Heart left ventricle (tissue), 16 donors: ENCODE results near the gene SLC38A10. TPM values are rescaled to one million over a fixed set of nuclear protein-coding genes. Genes with fewer than 3 reads are reported as not detected.

Experiments
- ATAC-seq, 4 donors: fragments of 200-7000 bp; cut with Tn5 transposase; one replicate each; pipeline ENCODE4 v1.9.1; 2020 to 2022; ENCODE audit warnings: moderate library complexity in 4 of 4, mild to moderate bottlenecking in 3 of 4, moderate number of reproducible peaks in 1 of 4
- DNase-seq, 5 donors: peaks; one replicate each; pipeline ENCODE4 v3.0.0-alpha.2; 2020
- H3K27ac ChIP-seq, 12 donors: fragments of 200-600 bp; sonication (generic) in 4 of 12; one replicate each; pipeline versions ENCODE4 v1.5.0 to v1.8.0; 2016 to 2022; ENCODE audit warnings: mild to moderate bottlenecking in 2 of 12
- H3K27me3 ChIP-seq, 9 donors: fragments of 200-600 bp; sonication (generic) in 2 of 9; one replicate each; pipeline versions ENCODE4 v1.5.1 to v1.8.0; 2016 to 2022; ENCODE audit warnings: mild to moderate bottlenecking in 3 of 9
- H3K36me3 ChIP-seq, 9 donors: fragments of 200-600 bp; sonication (generic) in 2 of 9; one replicate each; pipeline versions ENCODE4 v1.5.0 to v1.8.0; 2018 to 2022; ENCODE audit warnings: mild to moderate bottlenecking in 2 of 9
- H3K4me1 ChIP-seq, 12 donors: fragments of 200-600 bp; sonication (generic) in 4 of 12; one replicate each; pipeline versions ENCODE4 v1.5.0 to v1.8.0; 2016 to 2022; ENCODE audit warnings: mild to moderate bottlenecking in 3 of 12
- H3K4me3 ChIP-seq, 12 donors: fragments of 200-600 bp; sonication (generic) in 4 of 12; one replicate each; pipeline versions ENCODE4 v1.5.0 to v1.8.0; 2017 to 2022; ENCODE audit warnings: mild to moderate bottlenecking in 9 of 12, moderate library complexity in 4 of 12
- H3K9me3 ChIP-seq, 12 donors: fragments of 200-600 bp; sonication (generic) in 4 of 12; one replicate each; pipeline versions ENCODE4 v1.5.0 to v1.8.0; 2016 to 2022; ENCODE audit warnings: mild to moderate bottlenecking in 1 of 12
- CTCF ChIP-seq, 12 donors: fragments of 200-600 bp; sonication (generic) in 4 of 12; IDR thresholded peaks; one replicate each; pipeline versions ENCODE4 v1.5.0 to v1.8.0; 2018 to 2022; ENCODE audit warnings: antibody characterized with exemption in 12 of 12, mild to moderate bottlenecking in 5 of 12
- POLR2A ChIP-seq, 2 donors: fragments of 450-650 bp; IDR thresholded peaks; one replicate each; pipeline ENCODE4 v1.6.1; 2017; ENCODE audit warnings: antibody characterized with exemption in 2 of 2, mild to moderate bottlenecking in 2 of 2, moderate library complexity in 2 of 2
- WGBS, 4 donors: extraction: QIAGEN DNeasy Blood & Tissue Kit in 2 of 4; methylation state at CpG; one replicate each; pipeline versions ENCODE4 v1.1.5 to v1.1.7; 2013 to 2018; 5-methylcytosine and 5-hydroxymethylcytosine counted together
- intact Hi-C, 10 donors: fragments of 100-400 bp; cut with DNase I; formaldehyde crosslinking; loops; one replicate each; pipeline versions ENCODE4 v1.11.1 to v1.14.2; 2022
- polyA plus RNA-seq, 2 donors: library from polyadenylated mRNA; stranded (reverse); fragments of 200-250 nt; gene quantifications; one replicate each; pipeline ENCODE4 v1.2.3, GENCODE V29; 2013
- total RNA-seq, 9 donors: library from RNA; depleted of rRNA in 2 of 9; stranded (reverse); fragments of >200 nt in 2 of 9; fragmentation: NEBNext Ultra II Directional in 3 of 9; extraction: Animal tissue kit (Norgen Biotek cat#: 25700) in 3 of 9; gene quantifications; one replicate each; pipeline versions ENCODE4 v1.1.0 to v1.2.4, GENCODE V29; 2016 to 2023
- donor health status: ischemic (EF 13 %, LVEDD 7.1; RV severe dilation, severe dysfunction).
- donor health status: healthy with polysubstance abuse.
- donor health status: DM: no; HTN: yes; CAD: no.
- donor health status: DM: no; HTN: no; CAD: no.
- donor health status: ischemic (EF 25% LVEDD 6.9; RV normal size, moderate dysfunction).
- donor health status: ischemic (EF 25% LVEDD 5.7; RV mildly dilated, moderate dysfunction).
- donor health status: healthy.
- donor health status: DM: yes; HTN: yes; CAD: no.
- donor health status: ischemic (EF 35%, LVEDD 5.7; RV mildly dilated, moderate dysfunction).
- donor health status: nonischemic (EF 11% LVEDD 7.7; RV severe dilation, severe dysfunction).
- donor health status: DM: yes; HTN: yes; CAD: no.
- donor health status: PGD.
- donor health status: ischemic (EF 29% LVEDD 5.4; RV normal size, mild dysfunction).
- donor health status: nonischemic (EF 23%, LVEDD 6.1; RV moderate dilation, normal function).

Gene SLC38A10
- total and polyA plus RNA-seq, 11 donors, result 27.4 to 67.7 (median 46.7) TPM

DNA sequence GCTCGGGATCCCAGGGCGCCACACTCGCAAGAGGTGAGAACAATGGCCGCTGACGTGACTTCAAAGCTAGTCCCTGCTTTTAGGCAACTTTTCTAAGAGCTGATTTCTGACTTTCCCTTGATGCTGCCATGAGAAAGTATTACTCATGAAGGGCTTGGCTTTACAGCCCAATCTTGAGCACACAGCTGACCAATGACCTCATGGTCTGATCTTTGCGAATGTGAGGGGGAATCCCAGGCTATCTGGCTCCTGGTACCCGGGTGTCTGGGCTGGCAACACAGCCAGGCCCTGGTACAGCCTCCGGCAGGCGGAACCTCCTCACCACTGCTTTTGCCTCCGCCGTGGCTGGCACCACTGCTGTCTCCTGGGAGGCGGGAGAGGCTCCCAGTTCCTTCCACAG is 38.5 kb downstream of the SLC38A10 start:
- no peaks in the 10 kb centered on the region for H3K27me3 ChIP-seq
- TF ChIP-seq CTCF (IDR thresholded peaks at IDR 0.05) (no peak), POLR2A (IDR thresholded peaks at IDR 0.05) (no peak)
- ATAC-seq, result no peak
- peaks cover 3 to 18% (median 13%) of the 10 kb centered on the region in 12 donors for H3K4me1 ChIP-seq
- no peak for DNase-seq
- H3K4me3 ChIP-seq, result no peak overlapping the region
- H3K27ac ChIP-seq, result no peak overlapping the region
- no peaks in the 10 kb centered on the region for H3K9me3 ChIP-seq
- intact Hi-C loops, result loop anchor here in 3 of 10 donors (5.0 to 10.0 kb wide), 3 partner anchors 36 to 348 kb away; no protein-coding TSS in a partner anchor
- 80 to 88% (median 87%) methylated on average over 12 of the region's 12 CpGs for whole genome bisulfite sequencing, 4 donors
- H3K36me3 ChIP-seq, result peaks cover 0 to 72% (median 41%) of the 10 kb centered on the region in 9 donors

DNA sequence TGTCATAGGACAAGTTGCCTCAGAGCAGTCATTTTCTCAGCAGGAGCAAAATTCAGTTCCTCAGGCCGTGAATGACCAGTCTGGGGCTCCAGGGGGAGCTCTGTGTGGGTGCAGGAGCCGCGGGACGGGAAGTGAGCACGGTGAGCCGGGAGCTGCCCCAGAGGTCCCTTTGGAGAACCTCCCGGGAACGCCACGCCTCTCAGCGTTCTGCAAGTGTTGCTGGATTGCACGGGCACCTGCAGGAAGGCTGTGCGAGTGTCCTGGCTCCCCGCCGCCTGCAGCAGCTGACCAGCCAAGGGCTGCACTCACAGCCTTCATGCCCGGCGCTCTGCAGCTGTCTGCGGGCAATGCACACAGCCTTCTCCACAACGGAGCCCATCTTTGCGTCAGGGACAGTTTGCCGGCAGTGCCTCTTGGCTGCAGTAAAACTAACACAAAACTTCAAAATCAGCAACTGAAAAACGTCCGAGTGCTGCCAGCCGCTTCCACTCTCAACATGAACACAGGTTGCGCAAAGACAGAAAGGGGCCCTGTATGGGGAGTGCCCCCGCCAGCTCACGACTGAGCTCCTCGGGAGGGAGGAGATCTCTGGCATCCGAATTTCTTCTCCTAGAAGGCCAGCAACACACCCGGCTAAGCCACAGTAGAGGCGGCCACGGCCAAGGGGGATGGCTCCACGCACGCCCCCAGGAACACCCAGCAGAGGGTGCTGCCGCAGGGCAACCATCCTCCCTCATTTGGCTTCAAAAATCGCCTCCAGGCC is 40.0 kb downstream of the SLC38A10 start:
- TF ChIP-seq CTCF (IDR thresholded peaks at IDR 0.05), result peak; percentile 42 to 73 (median 61)
- TF ChIP-seq POLR2A (IDR thresholded peaks at IDR 0.05), result no peak
- Histone ChIP-seq H3K27me3 (no peaks in the 10 kb centered on the region), H3K36me3 (peaks cover 0 to 72% (median 34%) of the 10 kb centered on the region in 9 donors), H3K4me3 (peak overlapping the region in 2 of 12 donors; percentile 3 to 8), H3K27ac (peak overlapping the region in 5 of 12 donors; percentile 1 to 51 (median 11)), H3K9me3 (no peaks in the 10 kb centered on the region), H3K4me1 (peaks cover 3 to 19% (median 13%) of the 10 kb centered on the region in 12 donors)
- intact Hi-C loops, result loop anchor here (1.0 to 10.0 kb wide), 11 partner anchors 37 to 350 kb away; partner anchors contain the start of genes BAHCC1 (in 1 of the 10) and SLC38A10 (in 1 of the 10)
- WGBS, 4 donors, result 26 to 35% (median 32%) methylated on average over 30 to 35 of the region's 35 CpGs
- peak; percentile 85 to 91 (median 88) for ATAC-seq
- peak; percentile 81 to 94 (median 88) for DNase-seq

GRCh38 chr17:81253358-81254131 is 41.6 kb downstream of the SLC38A10 start:
- Histone ChIP-seq H3K4me1 (peaks cover 3 to 19% (median 13%) of the 10 kb centered on the region in 12 donors), H3K4me3 (no peak overlapping the region), H3K36me3 (peaks cover 0 to 67% (median 25%) of the 10 kb centered on the region in 9 donors), H3K27me3 (no peaks in the 10 kb centered on the region), H3K27ac (no peak overlapping the region), H3K9me3 (no peaks in the 10 kb centered on the region)
- ATAC-seq (peak in 3 of 4 donors; percentile 33 to 45 (median 35)), DNase-seq (peak in 1 of 5 donors; percentile 52)
- TF ChIP-seq POLR2A (IDR thresholded peaks at IDR 0.05) (no peak), CTCF (IDR thresholded peaks at IDR 0.05) (peak; percentile 66 to 88 (median 81))
- 55 to 59% (median 57%) methylated on average over 19 of the region's 19 CpGs for WGBS, 4 donors
- intact Hi-C loops, result loop anchor here (1.0 to 10.0 kb wide), 11 partner anchors 39 to 351 kb away; partner anchors contain the start of genes BAHCC1 (in 1 of the 10) and SLC38A10 (in 1 of the 10)
